HL-60 (cell line): Measurements from ENCODE around the gene GJA5.

ENCODE experiments used
- GABPA ChIP-seq: IDR thresholded peaks from 2 replicates; pipeline ENCODE4 v1.6.1; 2012; ENCODE audit warnings: low read depth
- POLR2AphosphoS5 ChIP-seq: IDR thresholded peaks from 2 replicates; pipeline ENCODE4 v1.6.1; 2012; ENCODE audit warnings: low read depth
- TF ChIP-seq, protein P1 (sequence below): IDR thresholded peaks from one replicate; pipeline ENCODE4 v1.5.1; 2011; ENCODE audit warnings: low read length, control low read depth, inconsistent platforms; ENCODE audit not compliant: insufficient read depth
- TF ChIP-seq, protein P2 (sequence below): IDR thresholded peaks from 2 replicates; pipeline ENCODE4 v1.6.1; 2012; ENCODE audit warnings: low read depth; ENCODE audit not compliant: insufficient replicate concordance

DNA sequence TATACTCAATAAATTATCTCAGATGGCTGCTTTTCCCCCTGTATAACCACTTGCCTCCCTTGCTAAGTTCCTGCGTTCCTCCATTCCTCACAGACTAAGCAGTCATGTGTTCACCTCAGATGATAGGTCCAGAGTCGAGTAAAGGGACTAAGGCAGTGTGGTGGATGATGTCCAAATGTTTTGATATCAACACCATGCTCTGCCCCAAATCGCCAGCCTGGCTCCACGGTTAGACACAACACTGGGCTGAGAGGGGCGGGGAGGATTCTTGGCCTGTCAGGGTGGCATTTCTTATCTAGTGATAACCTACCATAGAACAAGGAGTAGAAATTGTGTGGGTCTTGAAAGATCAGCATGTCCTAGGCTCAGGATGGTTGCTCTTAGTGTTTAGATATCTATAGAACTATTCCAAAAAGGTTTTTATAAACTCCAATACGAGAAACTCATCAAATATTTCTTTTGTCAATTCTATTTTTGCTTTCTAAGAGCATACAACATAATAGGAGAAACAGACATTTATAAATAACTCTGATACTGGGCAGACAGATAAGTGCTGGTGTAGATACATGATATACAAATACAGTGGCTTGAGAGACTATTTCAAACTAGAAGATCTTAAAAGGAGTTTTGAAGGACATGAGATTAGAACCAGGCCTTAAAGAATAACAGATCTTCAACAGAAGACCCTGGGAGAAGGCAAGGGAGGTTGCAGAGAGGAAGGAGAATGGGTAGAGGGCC lies 21.5 kb downstream of the GJA5 start:
- TF ChIP-seq, protein P1, sequence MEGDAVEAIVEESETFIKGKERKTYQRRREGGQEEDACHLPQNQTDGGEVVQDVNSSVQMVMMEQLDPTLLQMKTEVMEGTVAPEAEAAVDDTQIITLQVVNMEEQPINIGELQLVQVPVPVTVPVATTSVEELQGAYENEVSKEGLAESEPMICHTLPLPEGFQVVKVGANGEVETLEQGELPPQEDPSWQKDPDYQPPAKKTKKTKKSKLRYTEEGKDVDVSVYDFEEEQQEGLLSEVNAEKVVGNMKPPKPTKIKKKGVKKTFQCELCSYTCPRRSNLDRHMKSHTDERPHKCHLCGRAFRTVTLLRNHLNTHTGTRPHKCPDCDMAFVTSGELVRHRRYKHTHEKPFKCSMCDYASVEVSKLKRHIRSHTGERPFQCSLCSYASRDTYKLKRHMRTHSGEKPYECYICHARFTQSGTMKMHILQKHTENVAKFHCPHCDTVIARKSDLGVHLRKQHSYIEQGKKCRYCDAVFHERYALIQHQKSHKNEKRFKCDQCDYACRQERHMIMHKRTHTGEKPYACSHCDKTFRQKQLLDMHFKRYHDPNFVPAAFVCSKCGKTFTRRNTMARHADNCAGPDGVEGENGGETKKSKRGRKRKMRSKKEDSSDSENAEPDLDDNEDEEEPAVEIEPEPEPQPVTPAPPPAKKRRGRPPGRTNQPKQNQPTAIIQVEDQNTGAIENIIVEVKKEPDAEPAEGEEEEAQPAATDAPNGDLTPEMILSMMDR = no peak
- TF ChIP-seq POLR2AphosphoS5 = no peak
- TF ChIP-seq, protein P2, sequence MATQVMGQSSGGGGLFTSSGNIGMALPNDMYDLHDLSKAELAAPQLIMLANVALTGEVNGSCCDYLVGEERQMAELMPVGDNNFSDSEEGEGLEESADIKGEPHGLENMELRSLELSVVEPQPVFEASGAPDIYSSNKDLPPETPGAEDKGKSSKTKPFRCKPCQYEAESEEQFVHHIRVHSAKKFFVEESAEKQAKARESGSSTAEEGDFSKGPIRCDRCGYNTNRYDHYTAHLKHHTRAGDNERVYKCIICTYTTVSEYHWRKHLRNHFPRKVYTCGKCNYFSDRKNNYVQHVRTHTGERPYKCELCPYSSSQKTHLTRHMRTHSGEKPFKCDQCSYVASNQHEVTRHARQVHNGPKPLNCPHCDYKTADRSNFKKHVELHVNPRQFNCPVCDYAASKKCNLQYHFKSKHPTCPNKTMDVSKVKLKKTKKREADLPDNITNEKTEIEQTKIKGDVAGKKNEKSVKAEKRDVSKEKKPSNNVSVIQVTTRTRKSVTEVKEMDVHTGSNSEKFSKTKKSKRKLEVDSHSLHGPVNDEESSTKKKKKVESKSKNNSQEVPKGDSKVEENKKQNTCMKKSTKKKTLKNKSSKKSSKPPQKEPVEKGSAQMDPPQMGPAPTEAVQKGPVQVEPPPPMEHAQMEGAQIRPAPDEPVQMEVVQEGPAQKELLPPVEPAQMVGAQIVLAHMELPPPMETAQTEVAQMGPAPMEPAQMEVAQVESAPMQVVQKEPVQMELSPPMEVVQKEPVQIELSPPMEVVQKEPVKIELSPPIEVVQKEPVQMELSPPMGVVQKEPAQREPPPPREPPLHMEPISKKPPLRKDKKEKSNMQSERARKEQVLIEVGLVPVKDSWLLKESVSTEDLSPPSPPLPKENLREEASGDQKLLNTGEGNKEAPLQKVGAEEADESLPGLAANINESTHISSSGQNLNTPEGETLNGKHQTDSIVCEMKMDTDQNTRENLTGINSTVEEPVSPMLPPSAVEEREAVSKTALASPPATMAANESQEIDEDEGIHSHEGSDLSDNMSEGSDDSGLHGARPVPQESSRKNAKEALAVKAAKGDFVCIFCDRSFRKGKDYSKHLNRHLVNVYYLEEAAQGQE = no peak
- no peak for TF ChIP-seq GABPA
